Suppressor macrophage (primary cell): ENCODE measurements around the gene DNAH8.
"Not testable (repeated sequence)": the region's sequence is repeated elsewhere in the genome, so short reads cannot be mapped to it uniquely, and the experiment has no call there.

ENCODE experiments used
- DNase-seq, 4 experiments: peaks; one replicate each; pipeline ENCODE4 v3.0.0-alpha.2; 2020 to 2022

Gene DNAH8

GRCh38 chr6:38846844-38847243, 131.7 kb downstream of the DNAH8 start:
- no peak for DNase-seq

- DNase-seq, result no peak
Measured at GRCh38 chr6:38847497-38847896, 132.4 kb downstream of the DNAH8 start.

- DNase-seq, result no peak
Measured at GRCh38 chr6:38848760-38849159, 133.6 kb downstream of the DNAH8 start.

GRCh38 chr6:38852215-38852614, 137.1 kb downstream of the DNAH8 start:
- no peak for DNase-seq

- no peak for DNase-seq
Measured at GRCh38 chr6:38853236-38853635, 138.1 kb downstream of the DNAH8 start.

- no peak for DNase-seq
Measured at GRCh38 chr6:38856492-38856891, 141.4 kb downstream of the DNAH8 start.

GRCh38 chr6:38857815-38858214, 142.7 kb downstream of the DNAH8 start:
- no peak for DNase-seq

- no peak for DNase-seq
Measured at GRCh38 chr6:38860041-38860440, 144.9 kb downstream of the DNAH8 start.

GRCh38 chr6:38861926-38862401, 146.9 kb downstream of the DNAH8 start:
- DNase-seq, result no peak

GRCh38 chr6:38865521-38866174, 150.5 kb downstream of the DNAH8 start:
- no peak for DNase-seq

GRCh38 chr6:38867726-38868125, 152.6 kb downstream of the DNAH8 start:
- no peak for DNase-seq

GRCh38 chr6:38871741-38872568, 156.8 kb downstream of the DNAH8 start:
- peak; percentile 61 to 75 (median 70) for DNase-seq

- no peak for DNase-seq
Measured at GRCh38 chr6:38873001-38873400, 157.9 kb downstream of the DNAH8 start.

GRCh38 chr6:38873816-38874215, 158.7 kb downstream of the DNAH8 start:
- not testable (repeated sequence) for DNase-seq

- DNase-seq, result peak; percentile 61 to 82 (median 70)
Measured at GRCh38 chr6:38876475-38876874, 161.4 kb downstream of the DNAH8 start.

GRCh38 chr6:38877721-38878120, 162.6 kb downstream of the DNAH8 start:
- DNase-seq, result peak; percentile 7 to 59 (median 49)

GRCh38 chr6:38882157-38882556, 167.0 kb downstream of the DNAH8 start:
- no peak for DNase-seq

GRCh38 chr6:38897507-38897906, 182.4 kb downstream of the DNAH8 start:
- DNase-seq, result no peak

GRCh38 chr6:38901802-38902522, 186.9 kb downstream of the DNAH8 start:
- DNase-seq, result no peak

- DNase-seq, result no peak
Measured at GRCh38 chr6:38906582-38906981, 191.5 kb downstream of the DNAH8 start.

GRCh38 chr6:38907264-38907663, 192.2 kb downstream of the DNAH8 start:
- no peak for DNase-seq

GRCh38 chr6:38909015-38909730, 194.1 kb downstream of the DNAH8 start:
- DNase-seq, result no peak

- no peak for DNase-seq
Measured at GRCh38 chr6:38910207-38910606, 195.1 kb downstream of the DNAH8 start.
